GM19043 (cell line): ENCODE measurements around the gene EPHA7.

Source experiments
- ATAC-seq: cut with Tn5 transposase; IDR thresholded peaks from one replicate; pipeline ENCODE4 v1.9.1; 2021; ENCODE audit warnings: low read depth; ENCODE audit not compliant: unreplicated experiment

The EPHA7 gene

DNA sequence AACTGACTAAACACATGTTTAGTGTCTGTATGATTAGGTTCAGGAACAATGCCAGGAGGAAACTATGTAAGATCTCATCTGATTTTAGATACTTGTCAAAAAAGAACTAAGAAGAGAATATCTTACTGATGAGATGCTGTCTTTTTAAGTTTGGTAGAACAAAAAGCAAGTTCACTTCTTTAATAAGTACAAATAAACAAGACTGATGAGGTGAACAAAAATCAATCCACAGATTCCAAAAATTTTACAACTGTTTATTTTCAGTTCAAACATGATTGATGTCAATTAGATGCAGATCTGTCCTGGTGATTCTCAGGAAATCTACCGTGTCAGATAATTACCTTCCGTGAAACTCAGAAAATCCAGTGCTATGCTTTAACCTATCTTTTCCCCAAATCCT lies 24.9 kb downstream of the EPHA7 start:
- ATAC-seq, result no peak

- ATAC-seq, result no peak
These were observed 25.7 kb downstream of the EPHA7 start for GRCh38 chr6:93393554-93394074.

DNA sequence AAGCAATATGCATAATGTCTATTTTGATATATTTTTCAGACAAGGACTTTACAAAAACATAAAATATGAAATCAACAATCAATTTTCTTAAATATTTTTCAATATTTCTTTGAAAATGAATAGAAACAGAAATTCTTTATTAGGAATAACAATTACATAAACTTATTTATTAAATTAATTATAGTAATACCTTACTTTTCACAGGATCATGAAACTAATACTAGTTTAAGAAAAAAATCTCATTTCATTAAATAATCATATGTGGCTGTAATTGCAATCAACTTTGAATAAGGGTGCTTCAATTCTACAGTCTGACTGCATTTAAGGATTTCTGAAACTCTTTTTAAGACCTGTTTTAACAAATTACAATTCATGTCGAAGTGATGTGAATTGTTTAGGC lies 26.6 kb downstream of the EPHA7 start:
- ATAC-seq, result no peak

DNA sequence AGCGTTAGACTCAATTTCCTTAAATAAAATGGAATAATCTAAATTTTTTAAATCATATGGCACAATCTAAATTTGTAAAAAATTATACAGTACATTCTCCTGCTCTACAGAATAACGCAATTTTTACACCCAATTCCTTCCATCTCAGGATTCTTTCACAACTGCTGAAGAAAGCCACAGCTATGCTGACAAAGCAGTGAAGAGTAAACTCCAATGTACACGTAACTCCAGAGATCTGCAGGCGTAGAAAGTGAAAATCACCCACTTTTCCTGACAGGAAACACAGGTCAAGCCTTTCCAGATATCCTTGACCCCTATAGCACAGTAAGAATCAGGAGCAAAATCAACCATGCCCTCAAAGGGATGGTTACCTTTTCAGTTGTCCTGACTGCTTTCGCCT lies 27.4 kb downstream of the EPHA7 start:
- ATAC-seq, result no peak

GRCh38 chr6:93389192-93389591 lies 30.2 kb downstream of the EPHA7 start:
- no peak for ATAC-seq

- no peak for ATAC-seq
These were observed 31.3 kb downstream of the EPHA7 start for GRCh38 chr6:93388070-93388469.

GRCh38 chr6:93376026-93376540 lies 43.3 kb downstream of the EPHA7 start:
- no peak for ATAC-seq

DNA sequence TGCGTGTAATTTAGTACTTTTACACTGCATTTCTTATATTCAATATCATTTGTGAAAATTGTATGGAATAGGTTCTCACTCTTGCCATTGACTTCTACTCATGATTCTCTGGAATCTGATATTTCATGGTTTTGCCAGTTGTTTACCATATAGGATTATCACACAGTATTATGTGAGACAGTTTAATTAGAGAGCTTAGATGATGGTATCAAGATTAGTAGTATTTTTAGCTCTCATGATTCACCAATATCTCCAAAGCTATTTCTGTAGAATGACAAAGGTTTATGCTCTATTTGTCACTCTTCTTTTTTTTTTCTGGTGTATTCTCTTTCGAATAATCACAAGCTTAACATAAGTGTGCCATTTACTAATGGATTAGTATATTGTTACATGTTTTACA lies 45.9 kb downstream of the EPHA7 start:
- ATAC-seq, result no peak

GRCh38 chr6:93371756-93372155 lies 47.6 kb downstream of the EPHA7 start:
- ATAC-seq, result no peak

GRCh38 chr6:93369586-93370134 lies 49.7 kb downstream of the EPHA7 start:
- no peak for ATAC-seq

DNA sequence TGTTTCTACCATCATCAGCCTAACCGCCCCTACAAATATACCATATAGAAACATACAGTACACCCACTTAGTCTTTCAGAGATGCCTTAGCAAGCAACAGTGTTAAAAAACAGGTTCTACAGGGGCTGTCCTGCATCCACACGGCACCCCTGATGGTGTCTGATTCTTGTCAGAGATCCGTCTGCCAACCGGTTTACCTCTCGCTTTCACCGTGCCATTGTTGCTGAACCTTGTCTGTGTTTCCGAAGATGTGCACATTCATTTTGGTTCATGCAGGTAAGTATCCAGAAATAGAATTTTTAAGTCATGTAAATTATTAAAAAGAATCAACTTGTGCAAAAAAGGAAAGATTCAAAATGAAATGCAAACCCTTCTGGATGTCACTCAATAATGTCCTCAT lies 52.9 kb downstream of the EPHA7 start:
- ATAC-seq, result no peak

GRCh38 chr6:93365445-93365844 lies 53.9 kb downstream of the EPHA7 start:
- no peak for ATAC-seq

GRCh38 chr6:93358435-93358834 lies 60.9 kb downstream of the EPHA7 start:
- no peak for ATAC-seq

DNA sequence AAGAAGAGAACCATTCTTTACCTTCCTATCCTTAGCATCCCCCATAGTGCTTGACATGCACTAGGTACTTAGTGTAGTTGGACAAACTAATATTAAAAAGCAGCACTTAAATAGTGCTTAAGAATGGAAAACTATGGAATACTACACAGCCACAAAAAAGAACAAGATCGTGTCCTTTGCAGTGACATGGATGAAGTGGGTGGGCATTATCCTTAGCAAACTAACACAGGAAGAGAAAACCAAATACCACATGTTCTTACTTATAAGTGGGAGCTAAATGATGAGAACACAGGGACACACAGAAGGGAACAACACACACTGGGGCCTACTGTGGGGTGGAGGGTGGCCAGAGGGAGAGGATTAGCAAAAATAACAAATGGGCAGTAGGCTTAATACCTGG lies 66.8 kb downstream of the EPHA7 start:
- no peak for ATAC-seq

DNA sequence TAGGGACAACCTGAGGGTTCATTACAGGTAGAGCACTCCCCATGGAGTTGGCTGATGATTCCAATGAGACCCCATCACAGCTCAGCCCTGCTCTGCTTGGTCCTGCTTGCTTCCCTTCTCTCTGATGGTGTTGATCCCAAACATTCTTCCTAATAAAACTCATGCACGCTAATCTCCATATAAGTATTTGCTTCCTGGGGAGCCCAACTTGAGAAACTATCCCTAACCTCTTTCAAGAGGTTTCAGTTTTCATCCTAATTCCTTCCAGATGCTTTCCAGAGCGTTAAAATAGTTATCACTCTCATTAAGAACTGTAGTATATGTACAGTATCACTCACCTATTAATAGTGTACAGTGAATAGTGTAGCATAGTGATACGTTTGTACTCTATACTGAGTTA lies 68.1 kb downstream of the EPHA7 start:
- ATAC-seq, result no peak

GRCh38 chr6:93350774-93351173 lies 68.6 kb downstream of the EPHA7 start:
- no peak for ATAC-seq

- no peak for ATAC-seq
These were observed 75.0 kb downstream of the EPHA7 start for GRCh38 chr6:93344333-93344835.

GRCh38 chr6:93343476-93343875 lies 75.9 kb downstream of the EPHA7 start:
- no peak for ATAC-seq

GRCh38 chr6:93341900-93342613 lies 77.3 kb downstream of the EPHA7 start:
- ATAC-seq, result no peak

DNA sequence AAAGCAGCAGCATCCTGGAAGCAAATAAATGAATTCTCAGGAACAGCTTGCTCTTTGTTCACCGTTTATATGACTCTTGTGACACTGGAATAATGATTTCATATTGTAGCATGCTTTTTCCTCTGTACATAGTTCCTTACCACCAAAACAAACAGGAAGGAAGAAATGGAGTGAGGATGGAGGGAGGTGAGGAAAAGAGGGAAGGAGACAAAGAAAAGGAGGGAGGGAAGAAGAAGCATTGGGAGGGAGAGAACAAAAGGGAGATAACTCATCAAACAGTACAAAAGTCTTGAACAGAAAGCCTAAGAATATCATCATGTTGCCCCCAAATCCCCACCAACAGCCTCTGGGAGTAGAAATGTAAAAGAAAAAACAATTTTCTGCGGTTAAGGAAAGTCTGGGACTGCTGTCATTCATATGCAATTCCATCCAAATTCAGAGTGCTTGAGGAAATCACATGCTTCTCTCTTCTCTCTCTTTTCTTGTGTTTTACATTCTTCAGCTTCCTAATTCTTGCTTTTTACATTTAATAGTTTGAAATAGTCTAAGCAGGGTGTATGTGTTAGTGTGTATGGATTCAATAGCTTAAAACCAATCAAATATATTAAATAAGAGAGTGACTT lies 81.5 kb downstream of the EPHA7 start:
- no peak for ATAC-seq

DNA sequence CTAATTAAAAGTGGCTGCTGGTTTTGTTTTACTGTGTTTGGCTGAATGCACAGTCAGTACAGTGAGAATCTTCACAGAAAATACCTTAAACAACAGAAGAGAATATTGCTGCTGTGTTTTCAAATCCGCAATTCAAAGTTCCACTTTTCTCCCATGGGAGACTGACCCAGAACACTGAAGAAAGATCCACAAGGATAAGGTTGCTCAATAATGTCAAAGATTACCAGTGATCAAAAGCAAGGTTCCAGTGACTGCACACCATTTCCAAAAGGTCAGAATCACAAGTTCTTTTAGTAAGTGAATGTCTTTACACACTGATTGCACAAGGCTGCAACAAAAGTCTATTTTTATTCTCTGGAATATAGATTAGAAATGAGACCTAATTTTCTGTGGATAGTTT lies 82.3 kb downstream of the EPHA7 start:
- no peak for ATAC-seq
